GM03348 (cell line): ENCODE results near the gene ANKS1A.

Experiments used
- DNase-seq: peaks from one replicate; pipeline ENCODE4 v3.0.0; 2012; ENCODE audit warnings: low spot score

Gene ANKS1A

DNA sequence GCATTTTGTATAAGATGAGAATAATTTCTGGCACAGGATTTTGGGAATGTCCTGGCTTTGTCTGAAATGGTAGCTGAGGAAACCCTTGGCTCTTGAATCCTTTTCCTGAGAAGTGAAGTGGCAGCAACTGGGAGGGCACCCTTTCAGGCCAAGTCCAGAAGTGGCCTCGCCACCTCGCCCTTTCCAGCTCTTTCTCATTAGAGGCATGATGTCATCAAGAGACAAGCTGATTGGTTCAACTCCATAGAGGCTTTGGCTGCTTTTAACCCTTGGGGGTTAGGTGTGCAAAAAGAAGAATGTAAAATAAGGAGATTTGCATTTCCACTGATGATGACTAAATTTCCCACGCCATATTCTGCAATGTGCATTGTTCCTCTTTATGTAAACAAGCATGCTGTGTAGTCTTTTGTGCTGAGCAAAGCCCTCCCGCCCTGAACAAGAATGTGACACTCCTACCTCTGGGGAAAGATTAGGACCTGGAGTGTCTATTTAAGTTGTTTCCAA lies 135.5 kb downstream of the ANKS1A start:
- DNase-seq, result peak; percentile 50

DNA sequence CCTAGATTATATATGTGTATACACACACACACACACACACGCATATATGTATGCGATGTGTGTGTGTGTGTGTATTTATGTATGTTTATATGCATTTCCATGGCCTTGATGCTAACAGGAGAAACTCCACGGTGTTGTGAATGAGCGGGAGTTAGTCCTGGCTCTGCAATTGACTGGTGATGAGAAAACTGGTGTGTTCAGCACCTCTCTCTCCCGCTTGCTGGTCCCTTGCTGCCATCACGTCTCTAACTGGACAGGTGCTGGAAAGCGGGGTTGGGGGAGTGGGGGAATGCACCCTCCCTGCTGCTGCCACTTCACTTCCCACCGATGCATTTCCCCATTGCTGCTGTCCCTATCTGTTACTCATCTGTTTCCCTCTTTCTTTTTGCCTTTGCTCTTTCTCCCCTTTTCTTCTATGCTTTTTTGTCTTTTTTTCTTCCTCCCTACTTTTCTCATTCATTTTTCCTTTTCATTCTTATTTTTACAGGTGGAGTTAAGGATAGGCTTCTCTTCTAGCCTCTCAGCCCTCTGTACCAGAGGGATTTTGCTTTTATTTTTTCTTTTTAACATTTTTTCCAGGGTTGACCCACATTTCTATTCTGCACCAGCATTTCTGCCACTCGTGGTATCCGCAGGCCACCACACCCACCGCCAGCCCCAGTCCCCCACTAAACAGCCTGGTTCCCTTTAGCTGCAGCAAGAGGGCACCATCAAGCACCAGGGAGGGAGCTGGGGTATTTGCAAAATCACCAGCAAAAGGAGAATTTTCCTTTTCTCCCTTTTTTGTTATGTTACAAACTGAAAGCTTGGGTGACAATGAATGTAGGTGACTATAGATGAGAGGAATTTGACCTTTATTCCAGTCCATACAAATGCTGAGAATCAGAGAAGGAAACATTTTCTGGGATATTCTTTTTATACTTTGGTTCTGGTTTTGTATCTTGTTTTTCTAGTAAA lies 136.5 kb downstream of the ANKS1A start:
- no peak for DNase-seq

DNA sequence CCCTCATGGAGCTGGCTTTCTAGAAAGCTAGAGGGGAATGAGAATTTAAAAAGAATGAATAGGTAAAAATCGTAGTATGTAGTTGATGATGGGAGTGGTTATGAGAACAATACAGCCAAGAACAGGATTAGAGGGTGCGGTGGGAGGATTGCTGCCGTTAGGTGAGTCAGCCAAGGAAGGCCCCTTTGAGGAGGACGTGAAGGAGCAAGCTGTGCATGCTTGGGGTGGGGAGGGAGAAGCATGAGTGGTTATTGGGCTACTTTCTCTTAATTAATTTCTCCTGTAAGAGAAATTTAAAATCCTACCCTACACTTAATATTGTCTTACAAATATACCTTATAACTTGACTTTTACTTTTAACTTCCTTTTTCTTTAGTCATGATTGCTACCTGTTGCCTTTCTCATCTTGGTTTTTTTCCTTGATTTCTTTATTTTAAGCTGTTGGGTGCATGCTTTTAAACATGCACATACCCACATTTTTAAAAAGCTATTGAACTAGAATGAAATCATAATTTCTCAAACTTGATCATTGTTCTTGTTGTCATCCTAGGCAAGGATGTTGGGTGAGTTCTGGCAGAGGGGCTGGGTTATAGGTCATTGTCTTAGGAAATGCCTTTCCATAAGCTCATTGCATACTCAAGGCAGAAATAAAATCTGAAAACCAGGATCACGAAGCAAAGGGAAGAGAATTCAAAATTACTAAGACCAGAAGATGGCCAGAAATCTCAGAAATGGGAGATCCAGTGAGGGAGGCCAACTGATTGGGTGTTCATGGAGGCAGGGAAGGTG lies 137.6 kb downstream of the ANKS1A start:
- no peak for DNase-seq

DNA sequence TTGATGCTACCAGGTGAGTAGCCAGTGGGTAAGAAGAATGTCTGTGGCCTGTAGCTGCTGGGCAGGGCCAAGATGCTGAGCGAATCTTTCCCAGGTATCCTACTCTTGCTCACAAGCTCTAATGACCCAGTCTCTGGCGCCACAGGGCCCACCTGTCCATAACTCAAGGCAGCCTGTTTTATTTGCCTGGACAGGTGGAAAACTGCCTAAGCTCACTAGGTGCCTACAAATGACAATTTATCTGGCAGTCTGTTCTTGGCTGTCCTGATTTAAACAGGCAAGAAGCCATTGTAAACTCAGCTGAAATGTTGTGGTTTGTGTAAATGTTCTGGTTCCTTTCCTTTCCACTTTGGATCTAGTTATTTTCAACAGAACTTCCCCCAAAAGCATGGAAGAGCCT lies 138.8 kb downstream of the ANKS1A start:
- no peak for DNase-seq

DNA sequence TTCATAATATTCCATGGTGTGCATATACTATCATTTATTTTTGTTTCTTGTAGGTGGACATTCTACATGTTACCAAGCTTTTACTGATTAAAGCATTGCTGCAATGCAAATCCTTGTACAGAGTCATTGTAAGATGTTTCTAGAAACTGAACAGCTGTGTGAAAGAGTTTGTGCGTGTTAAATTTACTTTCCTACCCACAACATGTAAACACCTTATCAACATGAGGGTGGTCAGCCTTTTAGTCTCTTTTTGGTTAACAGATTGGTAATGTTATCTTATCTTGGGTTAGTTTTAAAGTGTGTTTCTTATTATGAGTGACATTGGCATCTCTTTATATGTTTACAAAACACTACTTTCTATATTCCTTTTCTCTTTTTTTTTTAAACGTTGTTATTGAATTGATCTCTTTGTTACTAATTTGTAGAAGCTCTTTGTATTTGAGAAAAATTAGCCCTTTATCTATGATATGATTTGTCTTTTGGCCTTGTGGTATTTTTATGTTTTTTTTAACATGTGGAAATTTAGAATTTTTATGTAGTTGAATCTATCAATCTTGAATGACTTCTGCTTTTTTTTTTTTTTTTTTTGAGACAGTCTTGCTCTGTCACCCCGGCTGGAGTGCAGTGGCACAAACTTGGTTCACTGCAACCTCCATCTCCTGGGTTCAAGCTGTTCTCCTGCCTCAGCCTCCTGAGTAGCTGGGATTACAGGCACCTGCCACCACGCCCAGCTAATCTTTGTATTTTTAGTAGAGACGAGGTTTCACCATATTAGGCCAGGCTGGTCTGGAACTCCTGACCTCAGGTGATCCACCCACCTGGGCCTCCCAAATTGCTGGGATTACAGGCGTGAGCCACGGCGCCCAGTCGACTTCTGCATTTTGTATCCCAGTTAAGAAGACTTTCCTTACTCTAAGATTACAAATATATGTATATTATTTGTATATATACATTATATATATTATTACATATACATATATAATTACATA lies 140.0 kb downstream of the ANKS1A start:
- no peak for DNase-seq

DNA sequence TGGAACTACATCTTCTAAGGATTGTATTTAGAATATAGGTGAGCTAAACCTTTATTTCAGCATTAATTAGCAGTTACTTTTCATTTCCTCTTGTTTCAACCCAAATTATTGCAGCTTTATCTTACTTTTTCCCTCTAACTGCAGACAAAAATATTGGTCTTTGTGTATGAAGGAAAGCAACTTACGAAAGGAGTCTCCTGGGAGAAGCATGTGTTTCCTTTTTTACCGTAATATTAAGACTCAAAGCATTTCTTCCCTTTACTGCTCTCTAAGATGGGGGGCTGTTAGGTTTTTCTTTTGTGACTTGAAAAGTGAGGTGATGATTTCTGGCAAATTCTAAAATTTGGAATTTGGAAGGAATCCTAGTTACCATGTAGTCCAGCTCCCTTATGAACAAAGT lies 141.0 kb downstream of the ANKS1A start:
- no peak for DNase-seq

DNA sequence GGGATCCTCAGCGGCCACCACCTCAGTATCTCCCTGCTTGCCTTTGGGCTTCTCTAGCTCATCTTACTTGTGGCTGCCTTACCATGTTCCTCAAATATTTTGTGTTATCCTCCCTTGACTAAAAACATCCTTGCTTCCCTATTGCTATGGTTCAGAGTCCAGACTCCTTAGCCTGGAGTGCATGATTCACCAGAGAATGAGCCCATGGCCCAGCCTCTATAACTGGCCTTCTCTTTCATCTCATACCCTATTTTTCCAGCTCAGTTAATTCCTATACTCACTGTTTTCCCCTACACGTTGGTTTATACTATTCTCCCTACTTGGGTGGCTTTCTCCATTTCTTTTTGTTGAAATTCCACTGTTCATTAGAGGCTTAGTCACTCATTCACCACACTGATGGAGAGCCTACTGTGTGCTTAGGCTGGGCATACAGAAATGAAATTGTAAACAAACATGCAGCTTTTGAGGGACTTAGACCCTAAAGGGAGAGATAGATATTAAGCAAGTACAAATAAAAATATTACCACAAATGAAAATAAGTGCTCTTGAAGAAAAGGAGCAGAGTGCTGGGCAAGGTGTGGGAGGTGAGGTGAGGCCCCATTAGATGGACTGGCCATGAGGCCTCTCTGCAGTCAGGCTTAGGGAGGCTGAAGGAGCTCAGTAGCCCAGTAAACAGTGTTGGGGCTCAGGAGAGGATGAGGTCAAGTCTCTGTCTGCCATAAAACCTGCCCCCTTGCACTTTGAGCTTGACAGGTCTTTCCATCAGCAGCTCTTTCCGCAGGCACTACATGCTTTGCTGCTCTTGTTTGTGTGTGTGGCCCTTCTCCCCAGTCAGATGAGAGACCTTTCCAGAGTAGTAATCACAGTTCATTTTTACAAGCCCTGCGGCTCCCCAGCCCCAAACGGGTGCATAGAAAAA lies 142.8 kb downstream of the ANKS1A start:
- no peak for DNase-seq

DNA sequence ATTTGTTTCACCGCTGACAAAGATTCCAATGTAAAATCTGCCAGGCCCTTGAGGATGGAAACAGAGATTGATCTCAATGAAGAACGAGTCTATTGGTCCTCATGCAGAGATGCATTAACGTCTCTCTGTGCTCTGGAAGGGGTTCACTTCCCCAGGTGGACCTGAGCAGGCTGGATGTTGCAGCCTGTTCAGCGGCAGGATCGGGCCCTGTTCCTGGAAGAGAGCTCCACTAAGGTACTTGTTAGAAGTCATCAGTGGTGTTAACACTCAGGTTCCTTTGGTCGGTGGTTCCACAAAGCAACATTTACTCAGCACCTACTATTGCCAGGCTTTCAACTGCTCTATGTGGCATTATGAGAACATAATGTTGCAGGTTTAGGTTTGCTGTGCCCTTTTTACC lies 144.6 kb downstream of the ANKS1A start:
- DNase-seq, result no peak

DNA sequence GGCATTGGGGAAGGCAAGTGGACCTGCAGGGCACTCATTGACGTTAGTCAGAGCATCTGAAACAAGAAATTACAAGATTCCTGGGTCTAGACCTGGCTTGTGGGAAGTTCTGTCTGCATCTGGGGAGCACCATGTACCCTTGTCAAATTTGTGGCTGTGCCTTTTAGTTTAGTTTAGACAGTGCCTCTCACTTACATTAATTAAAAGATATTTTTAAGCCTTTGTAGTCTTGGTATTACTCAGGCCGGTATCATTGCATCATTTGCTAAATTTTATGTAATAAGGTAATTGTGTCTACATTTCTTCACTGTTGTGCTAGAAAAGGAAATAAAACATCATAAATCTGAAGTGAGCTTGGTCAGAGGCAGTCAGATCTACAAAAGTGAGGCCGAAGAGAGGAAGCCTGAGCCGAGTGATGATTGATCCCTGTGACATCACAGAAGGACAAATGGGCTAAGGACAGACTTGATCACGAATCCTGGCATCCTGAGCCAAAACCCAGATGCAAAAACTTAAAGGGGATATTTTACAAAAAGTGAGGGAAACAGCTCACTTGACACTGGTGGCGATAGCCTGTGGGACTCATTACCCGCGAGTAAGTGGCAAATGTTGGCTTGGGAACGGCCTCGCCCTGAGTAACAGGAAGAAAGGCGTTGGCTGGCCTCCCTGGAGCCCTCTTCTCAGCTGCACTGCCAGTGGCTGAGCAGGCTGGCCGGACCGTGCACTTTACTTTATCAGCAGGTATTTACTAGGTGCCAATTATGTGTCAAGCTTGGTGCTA lies 145.5 kb downstream of the ANKS1A start:
- DNase-seq, result no peak

DNA sequence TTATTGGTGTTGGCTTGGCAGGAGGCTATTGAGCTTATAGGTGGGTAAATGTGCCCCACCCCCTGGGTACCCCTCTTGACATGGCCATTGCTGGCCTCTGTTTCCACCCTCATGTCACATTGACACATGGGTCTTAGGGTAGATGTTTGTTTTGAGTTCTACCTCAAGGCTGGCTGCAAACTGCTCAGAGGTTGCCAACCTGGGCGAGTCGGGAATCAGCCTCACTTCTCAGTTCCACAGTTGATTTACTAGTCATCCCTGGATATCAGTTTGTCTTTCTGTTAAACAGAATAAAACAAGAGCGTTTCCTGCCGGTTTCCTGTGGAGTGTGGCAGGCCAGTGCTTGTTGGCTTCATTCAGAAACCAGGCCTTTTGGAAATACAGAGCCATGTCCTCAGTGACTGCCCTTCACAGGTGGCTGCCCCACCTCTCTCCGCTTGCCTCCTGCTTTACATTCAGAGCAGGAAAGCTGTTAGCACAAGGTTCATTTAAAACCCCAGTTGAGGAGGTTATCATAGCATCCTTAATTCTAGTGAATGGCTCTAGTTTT lies 146.5 kb downstream of the ANKS1A start:
- no peak for DNase-seq

DNA sequence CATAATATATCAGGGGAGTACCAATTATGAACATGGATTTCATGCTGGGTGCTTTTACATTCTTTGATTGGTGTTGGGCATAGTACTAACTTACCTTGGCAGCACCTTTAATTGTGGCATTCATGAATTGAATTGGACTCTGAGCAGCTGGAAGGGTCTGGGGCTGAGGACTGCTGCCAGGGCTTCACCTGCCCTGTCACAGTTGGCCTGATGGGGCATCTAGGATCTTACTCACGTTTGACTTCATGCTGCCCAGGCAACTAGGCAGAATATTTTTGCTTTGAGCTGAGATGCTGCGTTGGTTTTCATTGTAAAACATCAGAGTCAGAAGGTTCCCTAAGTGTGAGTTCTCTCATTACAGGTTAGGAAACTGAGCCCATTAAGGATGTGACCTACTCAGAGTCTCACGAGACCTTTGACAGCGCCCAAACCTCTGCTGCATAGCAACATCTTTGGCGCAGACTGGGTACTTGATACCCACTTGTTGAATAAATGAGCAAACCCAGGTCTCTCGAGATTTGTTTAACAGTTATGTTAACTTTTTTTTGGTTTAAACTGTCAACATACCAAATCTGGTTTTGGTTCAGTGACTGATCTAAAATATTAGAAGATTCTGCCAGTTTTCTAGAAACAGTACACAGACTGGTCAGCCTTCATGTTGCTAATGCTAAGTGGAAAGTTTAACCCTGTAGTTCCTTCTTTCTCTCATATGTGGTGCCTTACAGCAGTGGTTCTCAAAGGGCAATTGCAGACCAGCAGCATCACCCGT lies 147.2 kb downstream of the ANKS1A start:
- DNase-seq, result no peak

DNA sequence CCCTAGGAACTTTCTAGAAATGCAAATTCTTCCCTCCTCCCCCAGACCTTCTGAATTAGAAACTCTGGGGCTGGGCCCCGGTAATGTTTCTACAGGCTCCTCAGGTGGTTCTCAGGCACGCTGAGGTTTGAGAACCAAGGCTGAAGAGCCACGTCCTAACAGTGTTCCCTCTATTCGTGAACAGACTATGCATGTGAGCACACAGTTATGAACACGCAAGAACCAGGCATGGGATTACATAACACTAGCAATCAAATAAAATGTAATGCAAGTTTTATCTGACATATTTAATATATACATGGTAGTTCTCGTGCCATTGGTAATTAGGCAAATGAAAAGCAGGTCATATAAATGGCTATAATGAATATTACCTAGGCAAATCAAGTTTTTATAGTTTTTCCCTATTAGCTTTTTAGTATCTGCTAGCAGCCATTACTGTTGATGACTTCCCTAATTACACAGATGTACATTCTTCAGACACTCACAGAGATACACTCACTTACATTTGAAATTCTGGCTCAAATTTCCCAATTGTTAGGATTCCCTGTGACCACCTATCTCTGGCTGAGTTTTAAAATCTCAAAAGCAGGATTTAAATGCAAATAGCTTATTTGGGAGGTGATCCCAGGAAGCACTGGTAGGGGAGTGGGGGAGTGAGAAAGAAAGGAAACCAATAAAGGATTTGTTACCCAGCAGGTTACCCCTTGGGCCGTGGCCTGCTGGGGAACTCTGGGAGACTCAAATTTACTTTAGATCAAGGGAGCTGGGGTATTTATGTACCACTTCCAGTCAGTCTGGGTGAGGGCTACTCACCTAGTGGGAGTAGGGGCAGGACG lies 148.0 kb downstream of the ANKS1A start:
- DNase-seq, result no peak

DNA sequence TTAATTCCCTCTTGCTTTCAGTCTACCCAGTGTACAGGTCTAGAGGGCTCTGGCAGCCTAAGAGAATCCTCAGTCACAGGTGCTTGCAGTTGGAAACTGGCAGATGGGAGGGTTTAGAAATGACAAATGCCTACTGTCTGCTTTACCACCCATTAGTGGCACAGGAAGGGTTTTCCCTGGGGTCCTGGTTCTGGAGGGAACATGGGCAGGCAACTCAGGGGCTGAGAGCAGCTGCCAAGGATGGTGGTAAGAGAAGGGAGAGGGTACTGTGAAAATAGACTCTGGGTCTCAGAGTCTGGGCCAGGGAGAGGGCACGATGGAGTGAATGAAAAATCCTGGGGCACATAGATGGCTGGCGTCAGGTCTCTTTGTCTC lies 148.6 kb downstream of the ANKS1A start:
- no peak for DNase-seq

DNA sequence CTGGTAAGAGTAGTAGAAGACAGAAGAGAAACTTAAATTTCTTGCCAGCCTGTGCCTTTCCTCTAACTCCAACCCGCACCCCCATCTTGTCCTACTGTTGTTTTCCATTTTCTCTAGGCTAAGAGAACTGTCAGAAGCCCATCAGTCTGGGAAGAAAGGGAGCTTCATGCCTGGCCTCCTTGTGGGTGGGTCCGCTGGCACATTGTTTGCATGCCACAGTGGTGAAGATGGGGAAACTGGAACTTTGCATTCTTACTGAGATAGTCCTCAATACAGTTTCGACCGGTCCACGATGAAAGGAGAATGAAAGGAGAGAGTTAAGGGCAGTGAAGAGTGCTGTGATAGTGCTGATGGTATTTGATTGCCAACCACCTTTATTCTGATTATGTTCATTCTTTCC lies 149.0 kb downstream of the ANKS1A start:
- peak; percentile 31 for DNase-seq

DNA sequence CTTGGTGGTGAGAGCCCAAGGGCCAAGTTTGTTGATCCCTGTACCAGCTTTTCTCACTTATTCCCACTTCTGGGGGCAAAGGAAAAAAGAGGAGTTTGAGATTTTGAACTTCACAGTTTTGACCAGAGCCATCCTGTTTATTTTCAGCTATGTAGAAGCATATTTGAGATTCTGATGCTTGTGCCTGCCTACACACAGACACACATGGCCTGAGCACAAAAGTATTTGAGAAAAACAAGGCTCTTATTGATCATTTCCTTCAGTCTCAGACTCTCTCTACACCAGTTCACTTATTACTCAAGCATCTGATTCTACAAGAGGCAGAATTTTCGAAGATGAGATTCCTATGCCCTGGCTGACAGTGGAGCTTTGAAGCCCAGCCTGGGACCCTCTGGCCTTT lies 151.3 kb downstream of the ANKS1A start:
- DNase-seq, result no peak

DNA sequence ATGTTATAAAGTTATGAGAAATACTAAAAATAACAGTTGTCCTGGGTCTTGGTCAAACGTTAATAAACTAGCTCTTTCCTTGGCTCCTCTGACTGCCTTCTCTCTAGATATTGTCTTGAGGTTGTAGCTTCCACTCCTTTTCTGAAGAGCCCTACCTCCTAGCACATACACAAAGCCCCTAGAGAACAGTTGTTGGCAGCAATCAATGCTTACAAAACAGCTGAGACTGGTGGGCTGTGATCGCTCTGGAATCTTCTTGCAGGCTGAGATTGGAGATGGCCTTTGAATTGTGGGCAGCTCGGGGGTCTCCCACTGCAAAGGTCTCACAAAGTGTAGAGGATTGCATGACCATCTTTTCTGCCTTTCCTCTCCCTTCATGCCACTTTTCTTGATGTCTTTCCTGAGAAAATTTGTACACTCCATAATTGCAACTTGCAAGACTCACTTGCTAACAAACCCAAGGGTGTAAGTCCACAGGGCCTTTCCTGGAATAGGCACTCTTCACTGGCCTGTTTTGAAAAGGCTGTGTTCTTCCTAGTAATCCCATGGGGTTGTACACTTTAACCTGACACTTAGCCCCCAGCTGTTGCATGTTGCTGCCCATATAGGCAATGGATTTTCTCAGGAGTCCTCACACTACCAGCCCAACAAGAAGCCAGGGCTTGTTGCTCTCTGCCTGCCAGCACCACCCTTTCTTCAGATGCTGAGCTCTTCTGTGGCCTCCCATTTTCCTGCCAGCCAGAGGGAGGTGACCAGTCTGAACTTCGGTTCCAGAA lies 152.2 kb downstream of the ANKS1A start:
- no peak for DNase-seq
